ENCODE results near the gene TIMP2.
A peak's percentile ranks its signal among the peaks of the same experiment; 100 is the strongest.
"Not testable (repeated sequence)": the region's sequence is repeated elsewhere in the genome, so short reads cannot be mapped to it uniquely, and the experiment has no call there.

Gene TIMP2

GRCh38 chr17:78925234-78925633 is at the start of gene TIMP2:
TIMP2 (minus strand) TSS chr17:78925387; CDS start chr17:78925088, 299 bp downstream.
- DNase-seq (ENCODE audit: low read depth in 2 of 2): peak; percentile 37 to 46

DNA sequence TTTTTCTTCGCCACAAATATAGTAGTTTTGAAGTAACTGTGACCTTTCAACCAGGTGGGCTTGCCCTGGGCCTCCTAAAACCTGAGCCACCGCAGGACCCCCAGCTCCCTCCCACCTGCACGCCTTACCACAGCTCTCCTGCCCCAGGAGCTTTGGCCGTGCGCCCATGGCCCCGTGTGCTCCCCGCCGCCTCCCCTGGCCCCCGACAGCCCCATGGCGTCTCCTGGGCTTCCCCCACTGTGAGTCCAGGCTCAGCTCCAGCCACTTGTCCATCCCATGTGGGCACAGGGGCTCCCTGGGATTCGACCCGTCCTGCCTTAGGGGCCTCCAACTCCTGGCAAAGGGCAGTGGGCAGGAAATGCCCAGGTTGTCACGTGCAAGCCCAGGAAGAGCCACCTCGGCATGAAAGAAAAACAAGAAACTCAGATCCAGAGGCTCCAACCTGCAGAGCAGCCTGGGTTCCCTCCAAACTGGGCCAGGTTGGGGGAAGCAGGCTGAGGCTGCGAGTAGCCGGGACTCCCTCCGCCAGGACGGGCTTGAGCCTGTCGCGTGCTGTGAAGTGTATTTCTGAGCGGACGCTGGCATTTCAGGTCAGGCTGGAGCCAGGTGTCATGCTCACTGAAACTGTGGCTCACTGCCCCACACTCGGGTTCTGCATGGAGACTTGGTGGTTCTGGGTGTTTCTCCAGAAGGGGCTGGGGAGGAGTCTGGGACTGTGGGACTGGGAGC is 48.8 kb upstream of the TIMP2 start:
- DNase-seq (ENCODE audit: low read depth in 2 of 2): no peak

GRCh38 chr17:78973196-78973595 is 48.0 kb upstream of the TIMP2 start:
- DNase-seq (ENCODE audit: low read depth in 2 of 2): no peak

DNA sequence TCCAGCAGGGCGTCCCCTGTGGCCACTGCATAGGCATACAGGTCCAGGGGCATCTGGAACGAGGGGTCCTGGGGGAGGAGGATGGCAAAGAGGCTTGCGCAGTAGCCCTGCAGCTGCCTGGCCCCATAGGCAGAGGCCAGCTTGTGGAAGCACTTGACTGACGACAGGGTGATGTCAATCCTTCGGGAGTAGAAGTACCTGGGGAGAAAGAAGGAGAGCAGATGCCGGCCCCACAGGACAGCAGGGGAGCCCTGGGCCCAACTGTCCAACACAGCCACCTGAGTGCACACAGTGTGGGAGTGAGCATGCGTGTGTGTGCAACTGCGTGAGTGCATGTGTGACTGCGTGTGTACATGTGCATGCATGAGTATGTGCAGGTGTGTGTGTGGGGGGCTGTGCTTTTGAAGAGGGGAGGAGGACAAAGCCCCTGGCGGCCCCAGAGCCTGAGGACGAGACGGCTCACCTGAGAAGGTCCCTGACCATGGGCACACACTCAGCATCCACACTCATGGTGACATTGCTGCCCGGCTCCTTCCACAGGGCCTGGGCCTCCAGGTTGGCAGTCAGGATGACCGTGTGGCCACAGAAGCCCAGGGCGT is 47.4 kb upstream of the TIMP2 start:
- no peak for DNase-seq (ENCODE audit: low read depth in 2 of 2)

DNA sequence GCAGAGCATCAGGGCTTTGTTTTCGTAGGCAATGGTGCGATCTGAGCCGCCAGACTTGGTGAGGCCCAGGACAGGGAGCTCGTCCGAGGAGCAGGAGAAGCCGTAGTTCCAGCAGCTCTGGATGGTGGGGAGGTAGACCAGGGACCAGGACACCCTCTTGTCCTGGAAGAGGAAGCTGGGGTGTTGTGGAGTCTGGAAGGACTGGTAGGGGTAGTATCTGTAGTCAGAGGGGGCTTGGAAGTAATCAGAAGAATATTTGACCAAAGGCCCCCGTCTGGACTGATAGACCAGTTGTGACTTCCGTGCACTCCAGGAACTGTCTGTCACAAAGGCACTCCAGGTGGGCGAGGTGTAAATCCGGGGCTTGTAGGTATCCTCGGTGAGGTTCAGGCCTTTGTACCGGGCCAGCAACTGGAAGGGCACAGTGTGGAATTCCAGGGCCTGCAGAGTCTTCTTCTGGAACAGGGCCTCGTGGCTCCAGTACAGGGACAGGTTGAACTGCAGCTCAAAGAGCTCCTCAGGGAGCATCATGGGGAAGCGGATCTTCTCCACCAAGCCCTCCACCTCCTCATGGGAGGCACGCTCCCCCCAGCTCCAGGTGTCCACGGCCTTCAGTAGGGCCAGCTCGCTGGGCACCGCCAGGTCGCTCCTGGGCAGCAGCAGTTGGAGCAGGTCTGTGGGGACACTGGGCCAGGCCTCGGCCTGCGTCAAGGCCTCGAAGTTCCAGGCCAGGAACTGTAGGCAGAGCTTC is 46.7 kb upstream of the TIMP2 start:
- no peak for DNase-seq (ENCODE audit: low read depth in 2 of 2)

GRCh38 chr17:78970834-78971755 is 45.9 kb upstream of the TIMP2 start:
- DNase-seq (ENCODE audit: low read depth in 2 of 2): peak; percentile 73 to 80

- no peak for DNase-seq (ENCODE audit: low read depth in 2 of 2)
These were observed 44.7 kb upstream of the TIMP2 start for GRCh38 chr17:78969865-78970264.

DNA sequence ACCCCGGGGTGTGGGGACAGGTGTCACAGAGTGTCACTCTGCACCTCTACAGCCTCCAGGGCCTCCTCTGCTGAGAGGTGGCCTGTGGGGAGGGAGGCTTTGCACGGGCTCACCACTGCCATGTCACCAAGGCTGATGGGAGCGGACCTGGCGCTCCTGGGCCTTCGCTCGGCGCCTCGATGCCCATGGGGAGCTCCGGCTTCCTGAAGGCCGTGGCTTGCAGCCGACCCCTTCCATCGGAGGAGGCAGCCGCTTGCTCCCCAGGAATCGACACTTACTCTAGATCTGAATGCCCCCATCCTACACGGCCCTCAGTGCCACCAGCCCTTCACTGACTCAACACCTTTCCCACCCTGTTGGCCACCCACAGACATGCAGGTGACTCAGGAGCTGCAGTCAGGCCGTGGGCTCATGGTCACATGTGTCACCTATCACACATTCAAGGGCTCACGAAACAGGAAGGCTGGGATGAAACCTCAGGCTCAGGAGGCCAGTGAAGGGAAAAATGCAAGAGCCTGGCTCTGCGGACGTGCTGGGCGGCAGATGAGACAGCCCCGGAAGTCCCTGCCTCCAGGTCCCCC is 42.7 kb upstream of the TIMP2 start:
- DNase-seq (ENCODE audit: low read depth in 2 of 2): no peak

DNA sequence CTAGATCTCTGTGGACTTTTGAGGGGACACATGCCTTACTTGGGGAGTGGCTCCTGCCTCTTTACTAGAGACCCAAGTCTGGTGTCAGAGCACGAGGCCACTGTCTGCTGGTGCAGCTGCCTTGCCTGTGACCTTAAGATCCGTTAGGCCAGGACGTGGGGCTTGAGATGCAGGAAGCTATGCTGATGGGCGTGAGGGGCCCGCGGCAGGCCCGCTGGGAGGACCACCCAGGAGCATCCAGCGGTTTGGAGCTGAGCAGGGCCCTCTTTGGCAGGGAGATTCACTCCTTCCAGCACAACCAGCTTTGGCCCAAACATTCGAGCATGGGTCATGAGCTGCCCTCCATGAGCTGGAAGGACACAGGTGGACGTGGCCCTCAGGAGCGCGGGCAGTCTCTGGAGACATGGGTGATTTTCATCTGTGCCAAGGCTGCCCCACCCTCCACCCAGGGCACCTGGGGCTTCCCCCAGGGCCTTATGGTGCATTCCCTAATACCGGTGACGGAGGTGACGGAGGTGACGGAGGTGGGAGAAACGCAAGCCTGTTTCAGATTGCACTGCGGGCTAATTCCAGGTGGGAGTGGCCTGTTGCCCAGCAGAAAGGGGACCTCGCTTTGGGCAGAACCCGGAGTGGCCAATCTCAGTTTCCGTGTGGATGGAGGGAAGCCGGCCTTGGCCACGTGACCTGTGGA is 41.9 kb upstream of the TIMP2 start:
- DNase-seq (ENCODE audit: low read depth in 2 of 2): no peak

- DNase-seq (ENCODE audit: low read depth in 2 of 2): no peak
These were observed 41.1 kb upstream of the TIMP2 start for GRCh38 chr17:78966123-78966813.

DNA sequence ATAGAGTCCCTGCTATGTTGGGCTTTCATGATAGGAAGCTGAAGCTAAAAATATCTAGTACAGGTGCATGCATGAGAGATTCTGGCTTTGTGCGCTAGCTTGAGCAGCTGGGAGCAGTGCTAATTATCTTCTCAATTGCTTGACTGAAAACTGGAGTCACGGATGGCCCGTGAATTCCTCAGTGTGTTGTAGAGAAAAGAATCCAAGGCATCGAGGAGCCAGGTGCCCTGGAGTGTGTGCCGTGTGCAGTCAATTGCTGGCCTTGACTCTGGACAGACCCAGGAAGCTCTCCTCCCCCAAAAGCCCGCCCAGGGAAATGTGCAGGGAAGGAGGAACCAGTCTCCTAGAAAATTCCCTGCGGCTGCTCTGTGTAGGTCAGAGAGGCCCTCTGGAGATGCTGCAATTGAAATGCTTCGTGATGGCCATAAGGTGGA is 40.3 kb upstream of the TIMP2 start:
- no peak for DNase-seq (ENCODE audit: low read depth in 2 of 2)

GRCh38 chr17:78963378-78963777 is 38.2 kb upstream of the TIMP2 start:
- DNase-seq (ENCODE audit: low read depth in 2 of 2): no peak

GRCh38 chr17:78962984-78963348 is 37.8 kb upstream of the TIMP2 start:
- not testable (repeated sequence) for DNase-seq (ENCODE audit: low read depth in 2 of 2)

GRCh38 chr17:78962345-78962983 is 37.3 kb upstream of the TIMP2 start:
- no peak for DNase-seq (ENCODE audit: low read depth in 2 of 2)

DNA sequence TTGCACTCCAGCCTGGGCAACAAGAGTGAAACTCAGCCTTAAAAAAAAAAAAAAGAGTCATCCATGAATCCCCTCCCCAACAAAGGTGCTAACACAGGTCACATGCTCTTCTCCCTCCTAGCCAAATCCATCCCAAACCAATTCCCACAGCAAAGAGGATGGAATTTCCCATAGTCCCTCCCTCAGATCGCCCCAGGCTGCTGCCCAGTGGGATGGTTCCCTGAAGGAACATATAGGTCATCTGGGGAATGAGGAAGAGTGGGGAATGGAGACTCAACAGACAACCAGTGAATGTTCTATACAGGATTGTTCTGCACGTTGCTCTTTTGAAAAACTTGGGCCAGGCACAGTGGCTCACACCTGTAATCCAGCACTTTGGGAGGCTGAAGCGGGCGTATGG is 36.4 kb upstream of the TIMP2 start:
- no peak for DNase-seq (ENCODE audit: low read depth in 2 of 2)

DNA sequence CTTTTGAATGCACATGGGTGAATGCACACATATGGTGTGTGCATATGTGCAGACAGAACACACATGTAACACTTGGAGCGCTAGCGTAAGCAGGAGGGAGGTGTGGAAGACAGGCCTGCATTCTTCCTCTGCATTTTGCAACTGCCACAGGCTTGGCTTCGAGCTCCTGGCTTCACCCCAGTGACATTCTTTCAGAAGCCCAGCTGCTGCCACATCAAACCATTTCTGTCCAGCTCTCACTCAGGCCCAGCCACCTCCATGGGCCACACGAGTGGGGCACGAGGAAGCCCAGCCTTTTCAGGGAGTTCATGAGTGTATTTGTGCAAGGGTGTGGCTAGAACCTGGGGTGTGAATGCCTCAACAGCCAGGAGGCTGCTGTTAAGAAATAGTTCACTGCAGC is 35.7 kb upstream of the TIMP2 start:
- DNase-seq (ENCODE audit: low read depth in 2 of 2): no peak

- no peak for DNase-seq (ENCODE audit: low read depth in 2 of 2)
These were observed 34.6 kb upstream of the TIMP2 start for GRCh38 chr17:78959803-78960202.

GRCh38 chr17:78958641-78959127 is 33.5 kb upstream of the TIMP2 start:
- DNase-seq (ENCODE audit: low read depth in 2 of 2): no peak

- DNase-seq (ENCODE audit: low read depth in 2 of 2): no peak
These were observed 31.9 kb upstream of the TIMP2 start for GRCh38 chr17:78957128-78957527.

- DNase-seq (ENCODE audit: low read depth in 2 of 2): no peak
These were observed 31.1 kb upstream of the TIMP2 start for GRCh38 chr17:78956254-78956653.
